NCI-H1694 treated with DMSO at 0.1 percent for 48 hours (cell line): ENCODE measurements around the gene HOXD12.
A peak's percentile ranks its signal among the peaks of the same experiment; 100 is the strongest.

ENCODE experiments used
- DNase-seq: peaks from one replicate; lab custom pipeline; 2025; lab: John Stamatoyannopoulos, UW

HOXD12 gene

DNA sequence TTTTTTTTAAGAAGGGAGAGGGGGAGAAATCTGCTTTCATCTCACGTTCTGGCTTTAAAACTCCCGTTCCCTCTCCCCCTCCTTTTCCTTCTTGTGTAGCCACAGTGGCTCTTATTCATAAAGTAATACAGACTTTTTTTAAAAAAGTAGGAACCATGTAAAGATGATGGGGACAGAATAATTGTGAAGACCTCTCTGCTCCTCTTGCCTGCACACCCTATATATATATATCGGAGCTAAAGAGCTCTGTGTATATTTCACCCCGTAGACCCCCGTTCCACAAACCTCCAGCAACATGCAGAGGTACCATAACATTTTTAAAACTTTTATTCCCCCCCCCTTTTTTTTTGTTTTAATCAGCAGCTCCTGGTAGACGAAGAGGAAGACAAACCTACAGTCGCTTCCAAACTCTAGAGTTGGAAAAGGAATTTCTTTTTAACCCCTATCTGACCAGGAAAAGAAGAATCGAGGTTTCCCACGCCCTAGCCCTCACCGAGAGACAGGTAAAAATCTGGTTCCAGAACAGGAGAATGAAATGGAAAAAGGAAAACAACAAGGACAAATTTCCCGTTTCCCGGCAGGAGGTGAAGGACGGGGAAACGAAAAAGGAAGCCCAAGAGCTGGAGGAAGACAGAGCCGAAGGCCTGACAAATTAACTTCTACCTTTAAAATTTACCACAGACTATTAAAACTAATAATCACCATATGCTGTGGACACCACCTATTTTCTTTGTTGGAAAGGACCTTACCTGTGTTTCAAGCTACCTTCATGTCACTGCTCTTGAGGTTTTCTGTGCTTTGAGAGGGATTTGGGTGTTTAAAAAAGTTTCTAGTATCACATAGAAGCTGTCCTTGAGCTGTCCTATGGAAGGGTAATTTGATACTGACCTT, 31.6 kb downstream of the HOXD12 start:
- no peak for DNase-seq

GRCh38 chr2:176131848-176132158, 32.2 kb downstream of the HOXD12 start:
- DNase-seq: no peak

- no peak for DNase-seq
Measured at GRCh38 chr2:176132205-176133171, 32.9 kb downstream of the HOXD12 start.

GRCh38 chr2:176133389-176133788, 33.8 kb downstream of the HOXD12 start:
- no peak for DNase-seq

DNA sequence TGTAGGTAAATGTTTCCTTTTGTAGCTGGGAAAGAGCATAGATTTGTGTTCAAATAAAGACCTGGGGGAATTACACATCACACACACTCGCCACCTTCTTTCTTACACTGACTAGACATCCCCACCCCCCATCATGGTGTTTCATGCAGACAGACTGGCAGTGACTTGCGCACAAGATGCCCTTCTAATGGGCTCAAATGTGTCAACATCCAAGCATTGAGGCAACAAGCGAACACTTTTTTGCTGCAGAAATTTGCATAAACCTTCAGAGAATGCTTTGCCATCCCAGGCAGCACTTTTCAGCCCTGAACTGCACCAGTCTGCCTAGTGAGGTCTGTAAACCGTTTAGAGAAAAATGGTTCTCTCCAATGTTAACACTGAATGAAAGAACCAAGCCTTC, 34.4 kb downstream of the HOXD12 start:
- DNase-seq: no peak

- DNase-seq: peak; percentile 61
Measured at GRCh38 chr2:176135035-176135440, 35.4 kb downstream of the HOXD12 start.

DNA sequence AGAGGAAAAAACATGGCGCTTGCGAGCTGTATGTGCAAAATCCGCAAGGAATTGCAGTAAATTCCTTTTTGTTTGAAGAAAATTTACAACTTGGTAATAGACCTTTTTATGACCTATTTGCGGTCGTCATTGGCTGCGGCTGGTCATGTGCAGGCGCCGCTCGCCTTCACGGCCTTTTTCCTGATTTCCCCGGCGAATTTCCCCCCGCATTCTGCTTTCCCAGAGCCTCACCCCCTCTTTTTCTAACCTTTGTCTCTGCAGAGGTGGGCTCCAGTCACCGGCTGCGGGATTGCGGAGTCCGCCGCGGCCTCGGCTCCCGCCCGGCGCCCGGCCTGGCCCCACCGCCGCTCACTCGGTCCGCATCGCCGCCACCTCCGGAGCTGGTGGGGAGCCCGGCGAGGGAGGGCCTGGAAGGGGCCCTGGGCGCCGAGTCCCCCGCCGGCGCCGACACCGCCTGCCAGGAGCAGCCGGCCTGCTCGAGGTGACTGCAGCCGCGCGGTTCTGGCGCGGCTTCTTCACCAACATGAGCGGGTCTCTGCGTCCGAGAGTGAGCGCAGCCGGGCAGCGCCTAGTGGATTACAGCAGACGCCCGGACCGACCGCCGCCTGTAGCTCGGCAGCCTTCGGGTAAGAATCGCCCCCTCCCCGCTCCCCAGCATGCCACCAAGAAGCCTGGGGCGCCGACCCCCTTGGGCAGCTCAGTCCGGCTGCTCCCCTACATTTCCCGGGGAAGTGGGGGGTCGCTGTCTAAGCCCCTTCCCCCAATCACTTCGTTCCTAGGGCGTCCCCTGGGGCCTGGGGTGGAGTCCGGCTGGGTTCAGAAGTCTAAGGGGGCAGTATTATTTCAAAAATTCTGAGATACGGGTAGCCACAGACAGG, 37.0 kb downstream of the HOXD12 start:
- peak; percentile 45 for DNase-seq

GRCh38 chr2:176137252-176137580, 37.6 kb downstream of the HOXD12 start:
- peak; percentile 24 for DNase-seq

DNA sequence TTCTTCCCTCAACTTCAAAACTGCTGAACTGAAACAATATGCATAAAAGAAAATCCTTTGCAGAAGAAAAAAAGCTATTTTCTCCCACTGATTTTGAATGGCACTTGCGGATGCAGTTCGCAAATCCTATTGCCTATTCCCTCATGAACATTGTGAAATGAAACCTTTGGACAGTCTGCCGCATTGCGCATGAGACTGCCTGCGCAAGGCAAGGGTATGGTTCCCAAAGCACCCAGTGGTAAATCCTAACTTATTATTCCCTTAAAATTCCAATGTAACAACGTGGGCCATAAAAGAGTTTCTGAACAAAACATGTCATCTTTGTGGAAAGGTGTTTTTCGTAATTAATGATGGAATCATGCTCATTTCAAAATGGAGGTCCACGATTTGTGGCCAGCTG, 38.3 kb downstream of the HOXD12 start:
- DNase-seq: no peak

DNA sequence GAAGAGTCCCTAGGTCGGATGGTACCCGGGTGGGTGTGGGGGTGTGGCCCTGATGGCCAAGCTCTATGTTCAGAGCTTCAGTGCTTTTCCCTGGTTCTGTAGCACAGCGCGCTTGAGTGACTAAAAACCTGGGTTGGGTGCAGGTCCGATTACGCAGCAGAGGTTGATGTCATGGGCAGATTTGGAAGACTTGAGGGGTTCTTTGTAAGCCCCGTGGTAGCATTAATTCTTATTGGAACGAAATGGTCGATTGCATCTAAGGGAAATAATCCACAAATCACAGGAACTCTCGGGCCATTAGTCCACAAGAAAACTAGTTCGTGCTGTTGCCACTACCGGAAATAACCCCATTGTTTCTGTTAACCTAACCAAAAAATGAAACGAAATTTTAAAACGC, 38.9 kb downstream of the HOXD12 start:
- DNase-seq: no peak

DNA sequence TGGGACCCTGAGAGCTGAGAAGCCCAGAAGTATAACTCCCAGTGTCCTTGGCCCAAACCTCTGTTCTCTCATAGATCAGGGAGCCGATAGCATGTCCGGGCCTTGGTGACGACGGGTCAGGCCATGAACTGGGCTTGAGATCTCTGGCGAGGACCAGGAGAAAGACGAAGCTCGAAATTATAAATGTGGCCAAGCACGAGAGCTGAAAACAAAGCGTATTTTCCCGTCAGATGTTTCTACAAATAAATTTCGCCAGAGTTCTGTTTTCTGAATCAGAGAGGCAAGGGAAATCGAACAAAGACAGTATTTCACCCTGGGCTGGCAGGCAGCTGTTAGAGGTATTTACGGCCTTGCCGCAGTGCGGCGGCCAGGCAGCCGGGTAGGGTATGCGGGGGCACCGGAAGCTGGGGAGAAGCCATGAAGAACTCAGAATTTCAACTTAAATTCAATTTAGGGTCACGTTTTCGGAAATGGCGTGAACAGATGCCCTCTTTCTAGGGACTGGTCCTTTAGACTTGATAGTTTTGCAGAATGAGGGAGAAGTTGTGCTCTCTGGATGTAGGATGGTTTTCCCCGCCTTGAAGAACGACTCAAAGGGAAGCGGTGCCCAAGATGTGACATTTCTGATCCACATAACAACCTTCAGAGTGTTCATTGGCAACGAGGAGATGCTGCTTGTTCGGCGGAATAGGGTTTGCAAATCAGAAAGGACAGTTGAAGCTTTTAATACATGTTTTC, 39.5 kb downstream of the HOXD12 start:
- no peak for DNase-seq

- DNase-seq: no peak
Measured at GRCh38 chr2:176139661-176140512, 40.3 kb downstream of the HOXD12 start.

- peak; percentile 79 for DNase-seq
Measured at GRCh38 chr2:176140513-176141317, 41.1 kb downstream of the HOXD12 start.

GRCh38 chr2:176142281-176142680, 42.7 kb downstream of the HOXD12 start:
- no peak for DNase-seq

DNA sequence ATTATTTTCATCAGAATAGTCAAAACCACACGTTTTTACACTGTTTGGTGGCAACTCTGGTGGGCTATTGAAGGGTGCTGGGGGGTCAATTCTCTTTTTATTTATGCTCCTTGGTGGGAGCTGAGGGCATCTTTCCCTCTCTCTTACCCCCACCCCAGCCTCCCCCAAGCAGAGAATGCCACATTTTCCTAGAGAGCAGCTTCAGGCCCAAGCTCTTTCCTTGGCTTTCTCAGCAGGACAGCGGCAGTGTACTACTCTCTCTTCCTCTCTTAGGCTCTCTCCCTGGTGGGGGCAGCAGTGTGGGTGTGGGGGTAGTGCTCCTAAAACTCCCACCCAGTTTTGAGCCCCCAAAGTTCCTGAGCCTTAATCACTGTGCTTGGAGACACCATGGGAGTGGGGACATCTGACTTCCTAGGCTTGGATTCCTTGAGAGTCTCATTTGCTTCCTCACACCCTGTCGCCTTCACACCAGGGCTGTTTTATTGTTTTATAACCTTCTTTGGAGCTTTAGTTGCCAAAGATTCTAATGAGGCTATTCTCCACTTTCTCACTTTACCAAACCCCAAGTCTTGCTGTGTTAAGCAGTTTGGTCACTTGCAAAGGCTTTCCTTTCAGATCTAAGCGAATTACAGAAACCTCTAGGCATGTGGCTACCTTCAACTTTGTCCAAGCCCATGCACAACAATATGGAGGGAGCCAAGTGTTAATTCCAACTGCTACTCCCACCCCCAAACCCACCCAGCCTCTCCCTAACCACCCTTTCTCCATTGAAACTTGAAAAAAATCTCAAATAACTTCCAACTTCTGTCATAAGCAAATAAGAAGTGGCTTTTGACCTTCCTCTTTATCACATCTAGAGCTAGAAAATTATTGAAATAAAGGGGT, 45.7 kb downstream of the HOXD12 start:
- DNase-seq: no peak

- DNase-seq: no peak
Measured at GRCh38 chr2:176146101-176146500, 46.5 kb downstream of the HOXD12 start.

DNA sequence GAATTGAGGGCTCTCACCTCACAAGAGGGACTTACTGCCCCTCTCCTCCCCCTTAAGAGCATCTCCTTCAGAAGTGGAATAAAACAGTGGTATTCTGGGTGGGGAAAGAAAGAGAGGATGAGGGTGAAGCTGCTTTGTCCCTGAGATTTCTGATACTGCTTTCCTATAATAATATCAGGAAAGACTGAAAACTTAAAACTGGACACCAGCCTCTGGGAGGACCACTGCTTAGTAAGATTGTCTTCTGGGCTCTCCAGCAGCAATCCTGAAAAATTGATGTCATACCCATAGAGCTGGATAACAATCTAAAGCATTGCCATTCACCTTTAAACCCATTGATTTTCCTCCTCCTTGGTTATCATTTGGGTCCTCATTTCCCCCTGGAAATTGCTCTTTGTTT, 47.0 kb downstream of the HOXD12 start:
- no peak for DNase-seq

DNA sequence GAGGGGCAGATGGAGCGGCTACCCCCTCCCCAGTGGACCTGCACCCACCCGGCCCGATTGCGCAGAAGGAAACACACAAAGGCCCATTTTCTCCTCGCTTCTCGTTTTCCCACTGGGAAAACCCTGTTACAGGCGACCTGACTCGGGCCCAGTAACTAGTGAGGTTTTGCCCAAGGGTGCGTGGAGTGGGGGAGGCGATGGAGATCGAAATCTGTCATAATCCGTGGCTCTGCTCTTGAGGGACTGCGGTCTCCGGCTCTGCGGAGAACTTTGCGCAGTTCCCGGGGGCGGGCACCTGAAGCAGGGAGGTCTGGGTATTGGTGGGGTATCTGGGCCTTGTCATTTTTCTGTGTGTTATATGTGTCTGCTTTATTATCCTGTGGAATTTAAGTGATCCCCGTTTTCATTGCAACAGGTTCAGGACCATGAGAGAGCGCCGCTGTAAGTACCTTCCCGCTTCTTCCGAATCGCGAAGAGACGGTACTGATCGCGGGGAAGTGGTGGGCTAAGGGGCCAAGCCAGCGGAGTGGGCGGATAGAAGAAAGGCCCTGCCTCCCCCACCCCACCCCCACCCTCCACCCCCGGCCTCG, 47.7 kb downstream of the HOXD12 start:
- DNase-seq: no peak
